ENCODE measurements around the gene NTNG1.

Gene NTNG1

DNA sequence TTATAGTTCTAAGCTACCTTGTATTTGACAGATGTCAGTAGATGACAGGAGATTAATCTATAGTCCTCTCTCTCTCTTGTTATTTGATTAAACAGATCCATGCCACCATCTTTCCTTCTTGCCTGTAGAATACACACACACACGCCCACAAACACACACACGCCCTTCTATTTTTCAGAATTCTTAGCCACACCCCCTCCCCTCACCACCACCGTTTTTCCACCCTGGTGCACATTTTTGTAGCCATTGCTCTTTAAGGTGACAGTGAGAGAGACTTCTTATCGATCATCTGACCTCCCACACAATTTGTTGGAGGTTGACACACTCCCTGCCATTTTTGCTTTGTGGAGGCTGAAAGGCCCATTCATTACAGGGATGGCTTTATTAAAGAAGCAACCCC lies 123.2 kb downstream of the NTNG1 start:
- DNase-seq: no peak

DNA sequence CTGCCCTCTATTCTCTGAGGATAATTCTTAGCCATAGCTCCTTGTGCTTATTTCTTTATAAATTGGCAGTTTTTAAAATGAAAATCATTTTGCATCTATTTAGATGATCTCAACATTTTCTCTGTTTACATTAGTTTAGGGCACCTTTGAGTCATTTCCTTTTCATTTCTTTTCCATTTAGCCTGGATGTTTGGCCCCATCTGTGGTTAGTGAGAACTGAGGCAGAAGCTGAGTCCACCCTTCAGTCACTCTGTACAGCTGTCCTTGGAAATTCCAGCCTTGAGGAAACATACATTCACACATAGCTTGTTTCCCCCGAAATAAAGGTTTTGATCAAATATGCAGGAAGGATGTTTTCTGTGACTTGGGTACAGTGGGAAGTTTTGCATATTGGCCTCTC lies 123.7 kb downstream of the NTNG1 start:
- no peak for DNase-seq

DNA sequence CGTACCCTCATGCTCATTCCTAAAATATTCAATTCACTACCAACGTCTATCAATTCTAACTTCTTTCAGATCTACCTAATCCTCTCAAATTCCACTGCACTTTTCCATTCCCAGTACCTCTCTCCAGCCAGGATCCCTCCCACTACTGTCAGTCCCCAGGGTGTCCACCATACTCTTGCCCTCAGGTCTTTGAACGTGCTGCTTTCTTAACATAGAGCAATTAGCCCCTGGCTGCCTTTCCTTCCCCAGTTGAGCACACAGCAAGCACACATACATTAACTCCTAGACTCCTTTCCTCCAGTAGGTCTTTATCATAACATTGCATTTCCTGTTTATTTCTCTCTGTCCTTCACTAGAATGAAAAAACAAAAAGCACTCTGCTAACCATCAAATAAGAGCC lies 126.7 kb downstream of the NTNG1 start:
- DNase-seq: no peak

DNA sequence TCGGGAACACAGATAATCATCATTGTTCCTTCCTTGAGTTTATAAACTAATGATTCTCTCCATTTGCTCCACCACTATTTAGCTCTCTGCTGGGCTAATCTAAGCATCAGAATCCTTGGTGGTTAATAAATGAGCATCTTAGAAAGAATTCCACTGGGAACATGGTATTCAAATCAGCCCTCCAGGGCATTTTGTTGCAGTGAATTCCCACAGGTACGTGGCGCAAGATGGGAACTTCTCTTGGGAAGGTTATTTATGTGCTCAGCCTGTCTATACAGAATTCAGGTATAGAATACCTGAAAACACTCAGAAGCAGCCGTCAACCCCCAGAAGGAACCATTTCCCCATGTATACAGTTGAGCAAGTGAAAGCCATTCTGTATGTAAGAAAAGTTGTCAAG lies 131.5 kb downstream of the NTNG1 start:
- no peak for DNase-seq

DNA sequence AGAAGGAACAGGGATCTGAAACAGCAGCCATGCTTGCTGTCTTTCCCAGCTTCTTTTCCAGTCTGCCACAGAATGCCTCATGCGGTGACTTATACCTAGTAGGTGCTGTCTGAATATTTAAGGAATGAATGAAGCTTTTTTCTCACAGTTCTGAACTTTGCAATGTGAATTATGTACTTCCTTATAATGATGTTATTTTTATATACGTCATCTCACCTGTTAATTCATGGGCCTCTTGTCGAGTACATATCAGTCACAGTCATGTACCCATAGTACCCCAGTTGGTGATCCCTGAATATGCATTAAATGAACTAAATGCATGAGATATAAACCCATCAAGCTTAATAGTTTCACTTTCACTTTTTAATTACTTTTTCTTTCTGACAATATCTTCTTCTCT lies 132.7 kb downstream of the NTNG1 start:
- DNase-seq: no peak

DNA sequence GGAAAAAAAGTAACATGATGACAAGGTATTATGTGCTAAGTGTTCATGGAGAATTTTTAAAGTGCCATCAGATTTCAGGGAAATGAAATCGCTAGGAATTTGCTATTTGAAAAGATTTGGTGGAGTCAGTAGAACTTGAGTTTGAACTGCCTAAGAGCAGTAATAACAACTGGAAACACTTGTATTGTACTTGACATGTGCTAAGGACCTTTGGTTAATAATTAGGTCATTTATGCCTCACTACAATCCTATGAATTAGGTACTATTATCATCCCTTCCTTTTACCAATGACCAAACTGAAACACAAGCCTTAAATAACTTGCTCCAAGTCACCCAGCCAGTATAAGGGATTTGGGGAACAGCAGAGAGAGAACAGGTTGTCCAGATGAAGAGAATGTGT lies 133.4 kb downstream of the NTNG1 start:
- DNase-seq: no peak

DNA sequence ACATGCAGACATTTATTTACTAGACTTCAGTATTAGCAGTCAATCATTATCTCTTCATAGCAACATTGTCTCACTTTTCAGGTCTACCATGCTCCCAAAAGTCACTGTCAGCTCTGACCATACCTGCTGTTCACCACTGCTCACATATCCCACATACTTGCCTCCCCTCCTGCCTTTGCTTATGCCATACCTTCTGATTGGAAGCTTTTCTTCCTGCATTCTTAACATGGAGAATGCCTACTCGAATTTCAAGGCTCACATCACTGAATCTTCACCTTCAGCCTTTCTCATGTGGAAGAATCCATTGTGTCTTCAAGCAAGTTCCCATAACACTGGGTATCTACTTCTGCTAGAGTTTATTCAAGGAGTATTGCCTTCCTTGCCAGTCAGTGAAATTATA lies 135.4 kb downstream of the NTNG1 start:
- no peak for DNase-seq

DNA sequence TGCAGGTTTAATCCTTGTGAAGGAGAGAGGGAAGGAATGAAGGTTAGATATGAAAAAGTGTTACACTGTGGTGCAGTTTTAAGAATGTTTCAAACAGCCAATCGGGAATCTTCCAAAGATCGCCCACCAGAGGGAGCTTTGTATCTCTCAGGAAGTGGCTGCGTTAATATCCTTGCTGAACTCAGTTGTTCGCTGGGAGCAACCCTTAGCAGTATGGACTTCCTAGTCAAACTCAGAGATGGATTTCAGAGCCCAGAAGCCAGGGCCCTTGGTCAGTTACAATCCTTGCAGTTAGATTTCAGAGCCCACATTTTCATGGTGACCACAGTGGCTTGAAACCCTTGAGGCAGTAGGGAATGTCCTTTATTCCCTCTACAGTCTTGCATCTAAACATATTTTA lies 136.2 kb downstream of the NTNG1 start:
- no peak for DNase-seq

DNA sequence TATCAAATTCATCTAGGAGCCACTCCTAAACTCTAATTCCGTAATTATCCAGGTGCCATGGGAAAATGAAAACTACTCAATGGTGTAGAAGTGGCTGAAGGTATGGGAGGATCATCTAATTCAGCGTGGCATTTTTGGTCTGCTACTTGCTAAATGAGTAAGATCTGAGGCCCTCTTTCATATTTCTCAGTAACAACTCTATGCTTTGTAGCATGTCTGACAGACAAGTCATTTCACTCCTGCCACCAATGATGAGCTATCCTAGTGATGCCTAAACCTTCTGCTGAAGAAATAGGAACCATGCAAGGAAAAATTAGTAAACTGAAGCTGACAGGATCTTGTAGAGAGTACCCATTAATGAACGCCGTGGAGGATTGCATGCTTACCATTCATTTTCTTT lies 145.3 kb downstream of the NTNG1 start:
- no peak for DNase-seq

DNA sequence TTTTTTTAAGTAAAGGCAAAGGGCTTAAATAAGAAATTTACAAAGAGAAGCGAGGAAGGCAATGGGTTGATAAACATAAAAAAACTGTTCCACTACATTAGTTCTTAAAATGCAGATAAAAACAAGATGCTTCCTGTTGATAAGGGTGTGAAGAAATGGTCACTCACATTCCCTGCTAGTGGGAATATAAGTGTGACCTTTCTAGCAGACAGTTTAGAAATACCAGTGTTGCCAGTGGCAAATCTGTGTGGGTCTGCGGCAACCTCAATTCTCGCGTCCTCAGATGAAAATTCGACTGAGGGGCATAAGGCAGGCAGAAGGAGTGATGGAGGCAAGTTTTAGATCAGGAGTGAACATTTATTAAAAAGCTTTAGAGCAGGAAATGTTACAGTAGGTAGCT lies 151.1 kb downstream of the NTNG1 start:
- no peak for DNase-seq

DNA sequence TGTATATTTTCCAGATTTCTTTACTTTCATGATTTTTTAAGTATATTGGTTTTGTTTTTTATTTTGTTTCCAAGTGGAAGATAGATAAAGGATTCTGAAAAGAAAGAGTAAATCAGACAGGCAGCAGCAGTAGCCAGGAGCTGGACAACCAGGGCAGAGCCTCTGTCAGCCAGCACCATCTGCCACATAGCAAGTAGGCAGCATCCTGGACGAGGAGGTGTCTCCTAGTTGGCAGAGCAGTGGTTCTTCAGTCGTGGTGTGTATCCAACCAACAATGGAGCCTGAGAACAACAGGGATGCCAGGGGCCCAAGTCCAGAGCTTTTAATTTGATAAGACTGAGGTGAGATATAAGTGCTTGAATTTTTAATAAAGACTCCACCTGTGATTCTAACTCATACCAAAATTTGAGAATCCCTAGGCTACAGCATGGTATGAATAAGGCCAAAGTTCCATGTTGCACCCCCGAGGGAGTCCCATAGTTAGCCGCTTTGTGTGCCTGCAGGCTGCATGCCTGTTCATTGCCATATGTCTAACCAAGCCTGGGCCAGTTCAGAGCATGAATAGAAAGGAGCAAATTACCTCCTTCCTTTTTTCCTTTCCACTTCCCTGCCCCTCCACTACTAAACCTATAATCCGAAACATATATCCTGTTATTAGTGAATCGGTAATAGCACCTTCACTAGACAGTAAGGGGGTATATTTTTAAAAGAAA lies 153.2 kb downstream of the NTNG1 start:
- no peak for DNase-seq

DNA sequence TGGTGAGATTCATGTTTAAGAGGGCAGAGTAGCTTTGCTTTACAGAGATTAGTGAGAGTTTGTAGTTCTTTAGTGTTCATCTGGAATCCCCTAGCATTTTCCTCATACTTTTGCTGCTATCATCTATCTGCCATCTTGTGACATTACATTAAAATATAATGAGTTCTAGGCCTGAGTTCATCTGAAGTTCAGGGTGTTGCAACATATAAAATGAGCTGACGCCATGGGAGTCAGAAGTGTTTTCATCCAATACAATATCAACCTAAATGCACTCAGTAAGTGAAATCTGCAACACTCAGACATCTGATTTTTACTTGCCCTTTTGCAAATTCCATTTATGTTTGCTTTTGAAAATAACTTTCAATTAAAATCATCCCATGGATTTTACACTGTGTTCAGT lies 153.8 kb downstream of the NTNG1 start:
- DNase-seq: no peak

DNA sequence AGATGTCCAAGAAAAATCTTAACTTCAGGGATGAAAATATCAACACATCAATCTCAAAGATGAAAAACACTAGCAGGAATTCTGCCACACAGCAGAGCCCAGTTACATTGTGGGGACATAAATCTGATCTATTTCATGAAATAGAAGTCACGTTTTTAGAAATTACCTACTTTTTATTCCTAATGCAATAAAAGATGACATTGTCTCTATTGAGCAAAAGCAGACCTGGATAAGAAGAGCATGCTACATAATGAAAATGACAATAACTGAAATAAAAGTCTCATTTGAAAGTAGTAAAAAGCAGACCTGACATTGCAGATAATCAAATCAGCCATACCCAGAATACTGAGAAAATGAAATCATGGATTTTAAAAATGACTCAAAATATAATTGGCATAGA lies 156.8 kb downstream of the NTNG1 start:
- no peak for DNase-seq

DNA sequence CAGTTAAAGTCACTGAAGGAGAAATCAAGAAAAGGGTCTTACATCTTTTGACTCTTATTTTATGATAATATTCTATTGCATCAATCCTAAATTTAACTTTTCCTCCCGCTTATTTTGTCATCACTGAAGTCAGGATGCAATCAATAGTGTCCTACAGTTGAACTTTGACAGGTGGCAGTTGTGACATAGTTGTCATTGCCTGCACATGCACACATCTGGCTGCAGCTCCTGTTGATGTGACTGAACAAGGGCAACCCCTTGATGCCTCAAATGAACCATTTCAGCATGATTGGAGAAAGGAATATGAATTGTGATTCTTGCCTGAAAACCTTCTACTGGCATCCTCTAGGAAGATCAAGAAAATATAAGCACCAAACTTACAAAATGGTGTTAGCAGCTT lies 157.7 kb downstream of the NTNG1 start:
- DNase-seq: no peak

DNA sequence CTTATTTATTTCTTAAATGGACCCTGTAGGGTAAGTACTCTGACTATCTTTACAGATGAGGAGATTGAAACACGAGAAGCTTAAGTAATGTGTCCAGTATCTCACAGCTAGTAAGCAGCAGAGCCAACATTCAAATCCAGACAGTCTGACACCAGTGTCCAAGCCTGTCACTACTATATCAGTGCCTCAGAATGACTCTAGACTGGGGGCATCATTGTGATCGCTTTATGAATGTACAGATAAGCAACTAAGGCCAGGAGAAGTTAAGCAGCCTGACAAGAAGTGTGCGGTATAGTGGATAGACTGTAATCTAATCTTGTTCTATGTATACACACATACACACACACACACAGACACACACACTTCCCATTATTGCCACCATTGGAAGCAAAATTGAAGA lies 158.7 kb downstream of the NTNG1 start:
- no peak for DNase-seq

DNA sequence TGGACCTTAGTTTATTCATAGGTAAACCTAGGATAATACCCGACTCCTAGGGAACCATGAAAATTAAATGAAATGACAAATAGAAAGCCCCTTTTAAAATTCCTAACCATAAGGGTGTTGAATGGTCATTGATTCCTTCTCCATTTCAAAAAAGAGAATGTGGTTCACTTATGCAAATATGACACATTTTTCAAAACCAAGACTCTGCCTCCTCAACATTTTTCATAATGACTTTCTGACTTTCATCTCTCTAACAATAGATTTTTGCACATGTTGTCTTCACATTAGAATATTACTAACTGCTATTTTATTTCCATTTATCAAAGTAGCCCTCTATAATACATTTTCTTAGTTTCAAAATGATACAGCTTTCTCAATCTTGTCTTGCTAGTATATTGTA lies 169.1 kb downstream of the NTNG1 start:
- no peak for DNase-seq

DNA sequence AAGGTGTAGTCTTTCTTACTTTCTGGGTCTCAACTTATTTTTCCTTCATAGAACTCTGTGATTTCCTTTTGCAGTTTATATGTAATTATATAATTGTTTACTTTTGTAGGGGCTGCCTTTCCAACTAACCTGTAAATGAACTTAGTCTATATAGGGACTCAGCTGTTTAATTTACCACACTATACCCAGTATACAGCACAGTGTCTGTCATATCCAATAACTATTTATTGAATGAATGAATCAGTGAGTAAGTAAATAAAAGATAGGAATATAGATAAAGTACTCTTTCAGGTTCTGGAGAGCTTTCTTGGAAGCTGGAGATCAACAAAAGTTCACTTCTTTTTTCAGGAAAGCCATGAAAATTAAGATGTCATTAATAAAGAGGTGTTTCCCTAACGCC lies 174.8 kb downstream of the NTNG1 start:
- DNase-seq: no peak

DNA sequence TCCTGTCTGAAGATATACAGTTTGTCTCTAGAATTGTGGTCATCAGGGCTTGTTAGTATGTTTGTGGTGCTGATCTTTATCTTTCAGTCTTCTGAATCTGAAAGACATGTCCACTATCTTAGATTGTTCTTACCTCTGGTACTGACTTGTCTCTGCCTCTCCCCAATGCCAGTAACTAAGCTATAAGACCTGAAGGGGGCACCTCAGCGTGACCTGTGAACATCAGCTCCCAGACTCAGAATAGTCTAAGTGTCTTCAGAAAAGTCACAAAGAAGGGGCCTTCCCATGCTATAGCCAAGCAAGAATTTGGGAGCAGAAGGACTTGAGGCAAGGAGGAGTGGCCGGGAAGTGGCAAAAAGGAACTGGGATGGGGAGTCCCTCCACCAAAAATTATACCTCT lies 178.1 kb downstream of the NTNG1 start:
- no peak for DNase-seq

DNA sequence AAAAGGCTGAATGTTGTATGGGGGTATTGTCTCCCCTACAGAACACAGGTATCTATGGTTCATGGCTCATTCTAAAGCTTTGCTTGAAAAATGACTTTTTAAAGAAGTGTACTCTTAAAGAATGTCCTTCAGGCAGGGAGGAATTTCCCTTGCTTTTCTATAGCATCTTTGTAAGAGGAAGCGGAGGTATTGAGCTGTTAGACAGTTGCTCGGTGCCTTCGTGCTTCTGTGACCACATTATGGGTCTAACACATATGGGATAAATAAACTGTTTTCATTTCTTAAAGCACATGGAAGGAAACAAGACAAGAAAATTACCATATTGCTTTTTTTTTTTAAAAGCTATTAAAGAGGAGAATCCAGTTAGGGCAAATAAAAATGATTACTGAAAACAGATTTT lies 182.9 kb downstream of the NTNG1 start:
- no peak for DNase-seq

DNA sequence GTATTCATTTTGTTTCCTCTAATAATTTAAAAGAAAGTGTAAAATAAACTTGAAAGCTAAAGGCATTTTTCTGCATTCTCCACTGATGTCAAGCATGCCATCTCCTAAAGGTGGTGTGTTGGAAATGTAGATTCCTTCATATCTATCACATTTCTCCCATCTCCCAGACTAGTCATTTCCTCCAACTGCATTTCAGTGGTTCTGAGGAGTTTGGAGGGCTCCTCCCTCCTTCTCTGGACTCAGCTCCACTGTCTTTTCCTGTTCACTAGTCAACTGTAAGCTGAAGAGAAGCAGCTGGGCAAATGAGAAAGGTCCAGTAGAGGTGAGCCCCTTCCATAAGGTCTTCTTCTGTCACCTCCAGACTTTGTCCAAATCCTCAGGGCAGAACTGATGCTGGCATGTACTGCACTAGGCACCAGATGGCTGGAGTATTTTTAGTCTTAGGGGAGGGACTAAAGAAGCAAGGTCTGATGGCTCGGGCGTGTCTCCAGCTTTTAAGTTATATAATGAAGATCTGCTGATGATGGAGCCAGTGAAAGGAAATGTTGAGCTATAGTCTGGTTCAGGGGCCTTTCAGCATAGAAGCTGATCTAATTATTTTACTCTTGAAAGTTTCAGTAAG lies 186.1 kb downstream of the NTNG1 start:
- no peak for DNase-seq

DNA sequence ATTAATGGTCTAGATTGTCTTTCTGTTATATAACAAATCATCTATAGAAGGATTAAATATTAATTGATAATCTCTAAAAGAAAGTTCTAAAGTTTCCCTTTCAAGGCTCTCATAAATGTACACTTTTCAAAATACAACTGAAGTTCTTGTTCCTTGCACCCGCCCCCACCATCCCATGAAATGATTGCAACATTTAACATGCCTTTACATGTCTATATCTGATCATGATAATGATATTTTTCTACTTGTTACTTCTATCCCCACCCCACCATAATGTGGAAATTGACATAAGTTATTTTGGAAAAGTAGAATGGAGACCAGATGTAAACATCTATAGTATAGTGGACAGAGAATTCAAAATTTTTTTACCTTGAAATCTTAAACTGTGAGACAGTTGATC lies 186.6 kb downstream of the NTNG1 start:
- no peak for DNase-seq

DNA sequence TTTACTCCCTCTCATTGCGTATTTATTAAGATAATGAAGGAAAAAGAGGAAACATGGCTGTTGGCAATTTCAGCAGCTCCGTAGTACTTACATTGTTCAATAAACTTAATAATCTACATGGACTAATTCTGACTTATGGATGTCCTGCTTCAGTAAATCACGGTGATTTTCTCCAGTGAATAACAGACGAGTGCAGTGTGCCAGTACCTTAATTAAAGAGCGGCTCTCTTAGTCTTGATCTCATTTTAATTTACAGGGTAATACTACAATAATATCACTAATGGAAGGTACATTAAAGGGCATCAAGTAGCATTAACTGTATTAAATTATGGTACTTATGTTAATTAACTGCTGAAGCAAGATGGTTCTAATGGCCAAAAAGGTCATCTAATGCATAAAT lies 187.2 kb downstream of the NTNG1 start:
- DNase-seq: no peak

DNA sequence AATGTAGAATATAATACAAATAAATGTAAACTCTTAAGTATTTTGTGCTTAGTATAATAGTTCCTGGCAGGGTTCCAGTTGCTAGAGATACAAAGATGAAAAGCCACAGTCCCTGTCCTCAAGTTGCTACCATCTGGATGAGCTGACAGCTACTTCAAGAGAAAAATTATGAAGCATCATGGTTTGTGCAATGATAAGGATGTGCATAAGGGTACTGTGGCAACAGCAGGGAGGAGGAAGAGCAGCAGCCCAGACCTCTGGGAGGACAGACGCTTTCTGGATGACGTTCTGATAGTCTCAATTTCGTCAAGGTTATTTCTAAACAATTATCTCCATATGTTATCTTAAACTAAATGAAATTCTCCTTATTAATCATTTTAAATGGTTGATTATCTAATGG lies 198.9 kb downstream of the NTNG1 start:
- no peak for DNase-seq

DNA sequence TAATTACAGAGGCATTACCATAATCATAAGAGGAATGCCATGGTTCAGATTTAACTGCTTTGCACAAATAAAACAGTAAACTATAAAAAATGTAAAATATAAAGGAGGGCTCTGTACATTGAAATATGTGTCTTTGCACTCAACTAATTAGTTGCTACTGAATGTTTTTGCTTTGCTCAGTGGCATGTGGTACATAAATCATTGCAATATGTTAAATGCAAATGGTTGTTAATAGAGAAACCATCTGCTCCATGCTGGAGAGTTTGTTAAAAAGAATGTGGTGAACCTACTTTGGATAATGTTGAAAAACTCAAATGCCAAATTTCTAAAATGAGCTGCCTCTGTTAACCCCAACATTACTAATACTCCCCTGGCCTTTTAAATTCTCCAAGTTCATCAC lies 201.5 kb downstream of the NTNG1 start:
- DNase-seq: no peak

DNA sequence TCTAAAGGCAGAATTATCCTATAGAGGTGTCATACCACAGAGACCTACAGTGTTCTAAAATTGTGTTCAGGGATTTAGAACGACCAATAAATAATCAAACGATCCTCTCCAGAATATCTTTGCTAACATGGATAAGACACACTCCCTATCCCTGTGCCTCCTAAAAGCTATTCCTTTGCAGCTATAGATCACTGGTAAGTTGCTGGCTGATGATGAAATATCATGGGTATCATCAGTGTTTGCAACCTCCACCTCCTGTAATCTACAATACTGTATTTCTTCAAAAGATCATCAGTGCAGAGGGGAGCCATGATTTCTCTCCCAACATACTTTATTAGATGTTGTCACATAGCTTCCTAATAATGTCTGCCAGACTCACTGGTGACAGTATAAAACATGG lies 201.9 kb downstream of the NTNG1 start:
- no peak for DNase-seq
